ENCODE data around the gene HDAC4. TPM values are rescaled to one million over a fixed set of nuclear protein-coding genes. Genes with fewer than 3 reads are reported as not detected.

HDAC4 gene
- total and polyA plus RNA-seq, 2 of the 8 experiments (the other 6 are each of a cell fraction or from before 2014, with no cell fraction given): 15.4 to 31.5 TPM

DNA sequence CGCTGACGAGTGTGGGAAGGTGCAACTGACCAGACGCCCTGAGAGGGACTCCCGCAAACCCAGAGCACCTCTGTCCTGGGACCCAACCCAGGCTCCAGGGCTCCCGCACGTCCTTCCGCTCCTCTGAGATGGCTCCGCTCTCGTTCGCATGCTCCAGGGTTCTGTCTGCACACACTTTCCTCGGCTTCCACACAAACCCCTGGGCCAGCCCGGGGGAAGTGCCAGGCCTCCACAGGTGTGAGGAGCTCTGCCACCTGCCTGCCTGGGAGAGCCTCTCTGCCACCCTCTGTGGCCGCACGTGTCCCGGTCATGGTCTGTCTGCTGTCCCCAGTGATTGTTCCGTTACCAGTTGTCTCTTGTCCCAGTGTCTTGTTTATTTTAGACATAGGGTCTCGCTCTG lies 222.9 kb downstream of the HDAC4 start (continued):
- no peak for TF ChIP-seq SAP30 (IDR thresholded peaks at IDR 0.05; ENCODE audit: insufficient read depth, insufficient replicate concordance, low read length)

All from H1 (cell line).